Breast epithelium (tissue), 3 donors: ENCODE measurements around the gene CYB5A.

Experiments used
- CTCF ChIP-seq, 3 donors: fragments of 450-650 bp; IDR thresholded peaks; one replicate each; pipeline ENCODE4 v1.5.1; 2016 to 2017; ENCODE audit warnings: antibody characterized with exemption in 3 of 3, mild to moderate bottlenecking in 3 of 3, moderate library complexity in 3 of 3
- POLR2A ChIP-seq: fragments of 450-650 bp; IDR thresholded peaks from one replicate; pipeline ENCODE4 v1.6.1; 2016; ENCODE audit warnings: antibody characterized with exemption, mild to moderate bottlenecking, moderate library complexity

GRCh38 chr18:74328206-74328605, 36.4 kb upstream of the CYB5A start:
- TF ChIP-seq CTCF (IDR thresholded peaks at IDR 0.05) (no peak), POLR2A (no peak)
